GM12891 (cell line): ENCODE measurements around the gene CXCR3.

Source experiments
- POLR2A ChIP-seq: IDR thresholded peaks from 2 replicates; pipeline ENCODE4 v1.6.1; 2011; ENCODE audit warnings: low read depth, low read length, control low read depth
- TAF1 ChIP-seq: IDR thresholded peaks from 2 replicates; pipeline ENCODE4 v1.6.1; 2011; ENCODE audit warnings: low read depth, low read length, control low read depth

DNA sequence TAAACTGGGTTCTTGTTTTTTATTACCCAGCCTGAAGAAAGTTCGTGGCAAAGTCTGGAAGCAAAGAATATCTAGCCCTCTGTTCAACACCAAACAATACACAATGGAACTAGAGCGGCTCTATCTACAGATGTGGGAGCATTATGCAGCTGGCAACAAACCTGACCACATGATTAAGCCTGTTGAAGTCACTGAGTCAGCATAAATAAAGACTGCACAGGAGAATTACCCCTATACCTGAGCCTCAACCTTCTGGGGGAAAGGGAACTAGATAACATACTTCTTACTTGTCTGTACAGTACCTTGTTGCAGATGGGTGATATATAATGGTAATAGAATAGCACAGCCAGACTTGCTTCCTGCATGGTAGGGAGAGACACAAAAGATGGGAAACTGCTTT is 44.7 kb downstream of the CXCR3 start:
- TF ChIP-seq POLR2A (no peak), TAF1 (no peak)
